Breast epithelium (tissue), 3 donors: ENCODE data around the gene TXNL1.

ENCODE experiments used
- POLR2AphosphoS5 ChIP-seq, 3 donors: sonication (generic); formaldehyde crosslinking; IDR thresholded peaks; one replicate each; pipeline ENCODE4 v1.6.1; 2017; ENCODE audit warnings: antibody characterized with exemption in 3 of 3
- TF ChIP-seq, protein P1 (sequence below), 3 donors: fragments of 450-650 bp; IDR thresholded peaks; one replicate each; pipeline ENCODE4 v1.5.1; 2016 to 2017; ENCODE audit warnings: antibody characterized with exemption in 3 of 3, mild to moderate bottlenecking in 3 of 3, moderate library complexity in 3 of 3

GRCh38 chr18:56676639-56677038, 38.2 kb upstream of the TXNL1 start:
- TF ChIP-seq POLR2AphosphoS5 (IDR thresholded peaks at IDR 0.05) = no peak
- TF ChIP-seq, protein P1, sequence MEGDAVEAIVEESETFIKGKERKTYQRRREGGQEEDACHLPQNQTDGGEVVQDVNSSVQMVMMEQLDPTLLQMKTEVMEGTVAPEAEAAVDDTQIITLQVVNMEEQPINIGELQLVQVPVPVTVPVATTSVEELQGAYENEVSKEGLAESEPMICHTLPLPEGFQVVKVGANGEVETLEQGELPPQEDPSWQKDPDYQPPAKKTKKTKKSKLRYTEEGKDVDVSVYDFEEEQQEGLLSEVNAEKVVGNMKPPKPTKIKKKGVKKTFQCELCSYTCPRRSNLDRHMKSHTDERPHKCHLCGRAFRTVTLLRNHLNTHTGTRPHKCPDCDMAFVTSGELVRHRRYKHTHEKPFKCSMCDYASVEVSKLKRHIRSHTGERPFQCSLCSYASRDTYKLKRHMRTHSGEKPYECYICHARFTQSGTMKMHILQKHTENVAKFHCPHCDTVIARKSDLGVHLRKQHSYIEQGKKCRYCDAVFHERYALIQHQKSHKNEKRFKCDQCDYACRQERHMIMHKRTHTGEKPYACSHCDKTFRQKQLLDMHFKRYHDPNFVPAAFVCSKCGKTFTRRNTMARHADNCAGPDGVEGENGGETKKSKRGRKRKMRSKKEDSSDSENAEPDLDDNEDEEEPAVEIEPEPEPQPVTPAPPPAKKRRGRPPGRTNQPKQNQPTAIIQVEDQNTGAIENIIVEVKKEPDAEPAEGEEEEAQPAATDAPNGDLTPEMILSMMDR (IDR thresholded peaks at IDR 0.05) = no peak
